ENCODE measurements around the gene SPECC1L. TPM values are rescaled to one million over a fixed set of nuclear protein-coding genes. Genes with fewer than 3 reads are reported as not detected.
A peak's percentile ranks its signal among the peaks of the same experiment; 100 is the strongest.
"Not testable (repeated sequence)": the region's sequence is repeated elsewhere in the genome, so short reads cannot be mapped to it uniquely, and the experiment has no call there.

SPECC1L gene
- total and polyA plus RNA-seq, 4 experiments from 2014 or later = 4.3 to 62.1 (median 32.0) TPM

DNA sequence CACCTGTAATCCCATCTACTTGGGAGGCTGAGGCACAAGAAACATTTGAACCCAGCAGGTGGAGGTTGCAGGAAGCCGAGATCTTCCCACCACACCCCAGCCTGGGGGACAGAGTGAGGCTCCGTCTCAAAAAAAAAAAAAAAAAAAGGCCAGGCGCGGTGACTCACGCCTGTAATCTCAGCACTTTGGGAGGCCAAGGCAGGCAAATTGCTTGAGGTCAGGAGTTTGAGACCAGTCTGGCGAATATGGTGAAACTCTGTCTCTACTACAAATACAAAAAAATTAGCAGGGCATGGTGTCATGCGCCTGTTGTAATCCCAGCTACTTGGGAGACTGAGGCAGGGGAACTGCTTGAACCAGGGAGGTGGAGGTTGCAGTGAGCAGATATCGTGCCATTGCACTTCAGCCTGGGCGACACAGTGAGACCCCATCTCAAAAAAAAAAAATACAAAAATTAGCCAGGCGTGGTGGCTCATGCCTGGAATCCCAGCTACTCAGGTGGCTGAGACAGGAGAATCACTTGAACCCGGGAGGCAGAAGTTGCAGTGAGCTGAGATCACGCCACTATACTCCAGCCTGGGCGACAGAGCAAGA, 32.4 kb upstream of the SPECC1L start:
- H3K9me3 Mint-ChIP-seq; H3K27ac ChIP-seq (ENCODE audit: low read depth, low read length); H3K27me3 Mint-ChIP-seq; CTCF ChIA-PET (ENCODE audit: partially characterized antibody); H3K9me3 ChIP-seq (ENCODE audit: control insufficient read depth in 1 of 2, low read length in 2 of 2); H3K36me3 ChIP-seq (ENCODE audit: insufficient read depth, low read length); intact Hi-C loops (cut with micrococcal nuclease); H3K36me3 Mint-ChIP-seq; H3K4me3 ChIP-seq (ENCODE audit: low read length in 2 of 2); H3K27me3 ChIP-seq (ENCODE audit: insufficient read depth, low read length); H3K4me3 Mint-ChIP-seq; DNase-seq; H3K27ac Mint-ChIP-seq: not testable (repeated sequence)
- peaks cover 17% of the 10 kb centered on the region for H3K4me1 ChIP-seq (ENCODE audit: insufficient read depth, low read length)
- POLR2A ChIA-PET (ENCODE audit: partially characterized antibody) = interaction anchor here (0.6 kb wide), 1 partner anchor 89 kb away, joined by 3 read pairs; no protein-coding TSS in a partner anchor
- peaks cover 11 to 26% (median 18%) of the 10 kb centered on the region in 4 donors for H3K4me1 Mint-ChIP-seq

- no peaks in the 10 kb centered on the region for H3K36me3 Mint-ChIP-seq
- peaks cover 17 to 42% (median 27%) of the 10 kb centered on the region in 4 donors for H3K4me1 Mint-ChIP-seq
- H3K4me3 Mint-ChIP-seq = no peak overlapping the region
- H3K27ac Mint-ChIP-seq = no peak overlapping the region
- no peaks in the 10 kb centered on the region for H3K27me3 Mint-ChIP-seq
- DNase-seq = no peak
- intact Hi-C loops (cut with micrococcal nuclease) = no loop called here
- no peaks in the 10 kb centered on the region for H3K36me3 ChIP-seq (ENCODE audit: insufficient read depth, low read length)
- no peaks in the 10 kb centered on the region for H3K9me3 Mint-ChIP-seq
- no peak overlapping the region for H3K27ac ChIP-seq (ENCODE audit: low read depth, low read length)
- H3K9me3 ChIP-seq (ENCODE audit: control insufficient read depth in 1 of 2, low read length in 2 of 2) = no peaks in the 10 kb centered on the region
- CTCF ChIA-PET (ENCODE audit: partially characterized antibody) = interaction anchor here (3.3 kb wide), 1 partner anchor 9 kb away, joined by 15 read pairs; no protein-coding TSS in a partner anchor
- peaks cover 25% of the 10 kb centered on the region for H3K4me1 ChIP-seq (ENCODE audit: insufficient read depth, low read length)
- POLR2A ChIA-PET (ENCODE audit: partially characterized antibody) = interaction anchor here (1.1 kb wide), 1 partner anchor 230 kb away, joined by 4 read pairs; no protein-coding TSS in a partner anchor
- no peaks in the 10 kb centered on the region for H3K27me3 ChIP-seq (ENCODE audit: insufficient read depth, low read length)
- H3K4me3 ChIP-seq (ENCODE audit: low read length in 2 of 2) = no peak overlapping the region
Measured at GRCh38 chr22:24240381-24240780, 30.2 kb upstream of the SPECC1L start.

- intact Hi-C loops (cut with micrococcal nuclease); H3K27me3 ChIP-seq (ENCODE audit: insufficient read depth, low read length); H3K9me3 Mint-ChIP-seq; H3K9me3 ChIP-seq (ENCODE audit: control insufficient read depth in 1 of 2, low read length in 2 of 2); H3K4me3 ChIP-seq (ENCODE audit: low read length in 2 of 2); DNase-seq; H3K27me3 Mint-ChIP-seq; H3K36me3 Mint-ChIP-seq; H3K36me3 ChIP-seq (ENCODE audit: insufficient read depth, low read length); H3K27ac ChIP-seq (ENCODE audit: low read depth, low read length): not testable (repeated sequence)
- Mint-ChIP-seq H3K4me1 (peaks cover 17 to 42% (median 27%) of the 10 kb centered on the region in 4 donors), H3K4me3 (peak overlapping the region in 4 of 8 donors; percentile 7 to 54 (median 42)), H3K27ac (peak overlapping the region in 2 of 7 donors; percentile 30 to 74)
- peaks cover 25% of the 10 kb centered on the region for H3K4me1 ChIP-seq (ENCODE audit: insufficient read depth, low read length)
- CTCF ChIA-PET (ENCODE audit: partially characterized antibody) = interaction anchor here (3.3 kb wide), 1 partner anchor 10 kb away, joined by 15 read pairs; no protein-coding TSS in a partner anchor
- POLR2A ChIA-PET (ENCODE audit: partially characterized antibody) = interaction anchor here (1.1 kb wide), 1 partner anchor 230 kb away, joined by 4 read pairs; no protein-coding TSS in a partner anchor
Measured at GRCh38 chr22:24240985-24241692, 29.5 kb upstream of the SPECC1L start.

GRCh38 chr22:24243417-24243816, 27.2 kb upstream of the SPECC1L start:
- H3K27me3 Mint-ChIP-seq; H3K27ac ChIP-seq (ENCODE audit: low read depth, low read length); DNase-seq; H3K27me3 ChIP-seq (ENCODE audit: insufficient read depth, low read length); H3K36me3 ChIP-seq (ENCODE audit: insufficient read depth, low read length); H3K9me3 Mint-ChIP-seq; H3K4me3 ChIP-seq (ENCODE audit: low read length in 2 of 2); H3K36me3 Mint-ChIP-seq; intact Hi-C loops (cut with micrococcal nuclease); H3K9me3 ChIP-seq (ENCODE audit: control insufficient read depth in 1 of 2, low read length in 2 of 2): not testable (repeated sequence)
- Mint-ChIP-seq H3K4me3 (peak overlapping the region in 7 of 8 donors; percentile 36 to 82 (median 67)), H3K27ac (peak overlapping the region in 1 of 7 donors; percentile 46), H3K4me1 (peaks cover 15 to 42% (median 27%) of the 10 kb centered on the region in 4 donors)
- POLR2A ChIA-PET (ENCODE audit: partially characterized antibody) = interaction anchor here (0.7 to 2.2 kb wide), 7 partner anchors 65 to 313 kb away, joined by 3 to 11 read pairs (median 3); partner anchors contain the start of genes ADORA2A, CABIN1 and SNRPD3
- peaks cover 25% of the 10 kb centered on the region for H3K4me1 ChIP-seq (ENCODE audit: insufficient read depth, low read length)
- CTCF ChIA-PET (ENCODE audit: partially characterized antibody) = interaction anchor here (1.5 to 3.3 kb wide), 3 partner anchors 12 to 87 kb away, joined by 3 to 15 read pairs (median 4); no protein-coding TSS in a partner anchor

- POLR2A ChIA-PET (ENCODE audit: partially characterized antibody) = interaction anchor here (2.2 kb wide), 1 partner anchor 233 kb away, joined by 7 read pairs; the partner anchor contains the start of gene CABIN1
Measured at GRCh38 chr22:24244144-24244787, 26.4 kb upstream of the SPECC1L start.

DNA sequence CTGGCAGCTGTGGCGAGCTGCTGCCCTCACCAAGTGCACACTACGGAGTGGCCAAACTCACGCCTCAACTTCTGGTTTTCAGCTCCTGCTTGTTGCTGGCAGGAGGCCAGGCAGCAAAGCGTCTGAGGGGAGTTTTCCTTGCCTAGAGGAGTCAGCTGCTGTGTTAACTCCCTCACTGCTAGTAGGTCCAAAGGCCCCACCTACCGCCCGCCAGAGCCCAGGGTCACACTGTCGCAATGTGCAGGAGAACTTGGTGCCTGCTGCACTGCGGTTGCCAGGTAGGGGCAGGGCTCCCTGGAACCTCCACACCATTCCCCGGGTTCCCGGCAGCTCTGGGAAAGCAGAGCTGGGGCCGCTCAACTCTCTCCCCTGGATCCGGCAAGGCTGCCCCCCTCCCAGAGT, 25.6 kb upstream of the SPECC1L start, which contains the start of gene GGT5:
TSS of gene GGT5 (minus strand) at position 53 of the 402 bp plus-strand sequence. CDS start 357 bp downstream, outside the sequence.
- H3K9me3 Mint-ChIP-seq; H3K27ac ChIP-seq (ENCODE audit: low read depth, low read length); H3K27me3 Mint-ChIP-seq; H3K36me3 Mint-ChIP-seq; H3K4me3 ChIP-seq (ENCODE audit: low read length in 2 of 2); CTCF ChIA-PET (ENCODE audit: partially characterized antibody); POLR2A ChIA-PET (ENCODE audit: partially characterized antibody); H3K36me3 ChIP-seq (ENCODE audit: insufficient read depth, low read length); H3K9me3 ChIP-seq (ENCODE audit: control insufficient read depth in 1 of 2, low read length in 2 of 2); H3K27me3 ChIP-seq (ENCODE audit: insufficient read depth, low read length); DNase-seq: not testable (repeated sequence)
- intact Hi-C loops (cut with micrococcal nuclease) = loop anchor here (5.0 kb wide), 1 partner anchor 138 kb away; no protein-coding TSS in a partner anchor
- Mint-ChIP-seq H3K4me1 (peaks cover 15 to 42% (median 27%) of the 10 kb centered on the region in 4 donors), H3K27ac (peak within 1 kb of the TSS in 2 of 7 donors; percentile 15 to 79), H3K4me3 (peak within 1 kb of the TSS in 4 of 8 donors; percentile 10 to 61 (median 52))
- peaks cover 25% of the 10 kb centered on the region for H3K4me1 ChIP-seq (ENCODE audit: insufficient read depth, low read length)

More at GRCh38 chr22:24244144-24244787, 26.4 kb upstream of the SPECC1L start:
- H3K4me1 ChIP-seq (ENCODE audit: insufficient read depth, low read length) = peaks cover 25% of the 10 kb centered on the region
- Mint-ChIP-seq H3K36me3 (no peaks in the 10 kb centered on the region), H3K4me3 (peak overlapping the region in 4 of 8 donors; percentile 10 to 61 (median 52)), H3K27me3 (no peaks in the 10 kb centered on the region), H3K9me3 (no peaks in the 10 kb centered on the region), H3K27ac (peak overlapping the region in 2 of 7 donors; percentile 15 to 79), H3K4me1 (peaks cover 15 to 42% (median 27%) of the 10 kb centered on the region in 4 donors)
- no peak overlapping the region for H3K4me3 ChIP-seq (ENCODE audit: low read length in 2 of 2)
- CTCF ChIA-PET (ENCODE audit: partially characterized antibody) = no interaction called here
- H3K36me3 ChIP-seq (ENCODE audit: insufficient read depth, low read length) = no peaks in the 10 kb centered on the region
- DNase-seq = no peak
- H3K27ac ChIP-seq (ENCODE audit: low read depth, low read length) = no peak overlapping the region
- no peaks in the 10 kb centered on the region for H3K27me3 ChIP-seq (ENCODE audit: insufficient read depth, low read length)
- H3K9me3 ChIP-seq (ENCODE audit: control insufficient read depth in 1 of 2, low read length in 2 of 2) = no peaks in the 10 kb centered on the region
- intact Hi-C loops (cut with micrococcal nuclease) = no loop called here
